GM12892 (cell line): Measurements from ENCODE around the gene CDH13.

Experiments used
- POLR2A ChIP-seq: IDR thresholded peaks from 2 replicates; pipeline ENCODE4 v1.6.1; 2011; ENCODE audit warnings: low read depth, low read length, control low read depth
- POLR2AphosphoS5 ChIP-seq: IDR thresholded peaks from 2 replicates; pipeline ENCODE4 v1.6.1; 2011; ENCODE audit warnings: low read depth, low read length, control low read depth
- TAF1 ChIP-seq: IDR thresholded peaks from 2 replicates; pipeline ENCODE4 v1.6.1; 2011; ENCODE audit warnings: low read depth, mild to moderate bottlenecking, control low read depth, low read length, borderline replicate concordance

DNA sequence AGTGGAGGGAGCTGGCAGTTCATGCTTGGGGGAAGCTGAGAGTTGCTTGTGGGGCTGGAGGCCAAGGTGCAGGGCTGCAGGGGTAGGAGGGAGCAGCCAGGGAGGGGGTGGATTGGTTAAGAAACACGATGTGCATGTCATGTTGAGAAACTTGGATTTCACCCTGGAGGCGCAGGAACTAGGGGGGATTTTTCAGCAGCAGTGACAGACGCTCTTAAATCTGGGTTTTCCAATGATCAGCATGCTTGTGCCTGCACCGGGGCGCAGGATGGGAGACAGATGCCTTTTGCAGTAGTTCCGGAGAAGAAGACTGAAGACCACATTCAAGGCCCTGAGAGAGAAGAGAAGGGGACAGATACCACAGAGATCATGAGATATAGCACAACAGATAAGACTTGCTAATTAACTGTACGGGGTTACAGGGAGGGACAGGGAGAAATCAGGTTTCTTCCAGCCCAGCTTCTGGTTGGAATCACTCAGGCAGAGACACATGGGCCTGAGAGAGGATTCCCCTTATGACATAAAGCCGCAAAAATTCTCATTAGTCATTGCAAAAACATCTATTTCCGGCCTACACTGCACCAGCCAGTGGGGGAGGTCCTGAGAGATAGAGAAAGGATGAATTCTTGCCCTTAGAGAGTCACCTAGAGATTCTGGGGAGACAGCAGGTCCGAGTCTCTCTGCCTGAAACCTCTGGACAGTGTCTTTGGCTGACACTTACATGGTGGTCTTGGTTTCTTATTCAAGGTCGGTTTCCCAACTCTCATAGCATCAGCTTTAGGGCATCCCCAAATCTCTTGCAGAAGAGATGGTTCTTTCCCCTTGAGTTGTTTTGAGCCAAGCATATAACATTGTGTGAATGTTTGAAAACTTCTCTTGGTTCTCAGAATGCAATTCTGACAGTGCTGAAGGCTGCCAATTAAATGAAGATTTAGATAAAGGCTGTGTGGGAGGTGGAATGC is 27.1 kb downstream of the CDH13 start:
- TF ChIP-seq POLR2A (peak; percentile 60), POLR2AphosphoS5 (peak; percentile 64; the same call in 1 of the 2 replicates), TAF1 (0 out of 2 replicates have a peak, but pooled peaks have one; percentile 51)
